GM21447 (cell line): ENCODE data around the gene HAAO.

Experiments
- ATAC-seq: cut with Tn5 transposase; IDR thresholded peaks from one replicate; pipeline ENCODE4 v1.9.1; 2021; ENCODE audit not compliant: unreplicated experiment

Gene HAAO

GRCh38 chr2:42793334-42794270 is 1.2 kb upstream of the HAAO start:
- ATAC-seq: no peak

- no peak for ATAC-seq
Measured at GRCh38 chr2:42792087-42792582, 248 bp downstream of the HAAO start.

DNA sequence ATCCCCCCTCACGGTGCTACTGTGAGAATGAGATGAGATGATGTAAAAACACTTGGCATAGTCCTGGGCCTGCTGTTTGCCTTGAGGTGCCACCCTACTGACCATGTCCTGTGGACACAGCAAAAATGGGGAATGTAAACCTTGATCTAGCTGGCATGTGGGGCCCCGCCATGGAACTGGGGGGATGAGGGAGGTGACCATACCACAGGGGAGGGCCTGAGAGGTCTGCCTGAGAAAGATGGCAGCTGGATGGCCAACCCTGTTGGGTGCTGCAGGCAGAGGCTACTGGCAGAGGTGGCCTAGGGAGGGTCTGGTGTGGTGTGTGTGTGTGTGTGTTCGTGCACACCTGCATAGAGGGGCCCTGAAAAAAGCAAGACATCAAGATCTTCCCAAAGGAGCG is 777 bp downstream of the HAAO start:
- no peak for ATAC-seq

DNA sequence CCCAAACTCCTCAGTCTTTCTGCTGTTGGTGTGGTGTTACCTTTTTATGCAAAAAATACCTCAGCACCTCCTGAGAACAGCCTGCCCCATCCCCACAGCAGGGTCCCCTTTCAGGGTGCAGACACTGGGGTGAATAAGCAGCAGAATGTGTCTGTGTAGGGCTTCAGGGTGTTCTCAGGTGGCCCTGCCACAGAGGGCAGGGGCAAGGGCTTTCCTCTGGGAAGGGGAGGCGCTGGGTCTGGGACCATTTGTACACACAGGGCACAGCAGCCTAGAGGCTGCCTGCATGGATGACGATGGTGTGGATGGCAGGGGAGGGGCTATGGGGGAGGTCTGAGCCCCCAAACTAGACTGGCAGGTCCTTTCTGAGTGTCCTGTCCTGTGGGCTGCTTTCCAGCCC is 2.6 kb downstream of the HAAO start:
- no peak for ATAC-seq

DNA sequence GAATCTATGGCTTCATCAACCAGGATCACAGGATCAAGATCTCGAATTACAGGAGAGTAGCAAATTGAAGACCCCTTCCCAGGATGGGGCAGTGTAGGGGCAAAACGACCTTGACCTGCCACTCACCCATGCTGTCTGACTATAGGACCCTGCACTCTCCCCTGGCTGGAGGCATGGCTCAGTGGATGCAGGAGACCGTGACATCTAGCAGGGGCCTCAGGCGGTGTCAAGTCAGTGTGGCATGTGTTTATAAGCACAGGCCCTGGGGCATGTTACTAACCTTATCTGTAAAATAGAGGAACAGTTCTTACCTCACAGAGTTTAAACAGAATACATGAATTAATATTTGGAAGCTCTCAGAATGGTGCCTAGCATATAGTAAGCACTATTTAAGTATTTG is 3.5 kb downstream of the HAAO start:
- no peak for ATAC-seq

GRCh38 chr2:42788478-42788793 is 3.9 kb downstream of the HAAO start:
- ATAC-seq: no peak

- ATAC-seq: no peak
Measured at GRCh38 chr2:42787788-42788477, 4.5 kb downstream of the HAAO start.

DNA sequence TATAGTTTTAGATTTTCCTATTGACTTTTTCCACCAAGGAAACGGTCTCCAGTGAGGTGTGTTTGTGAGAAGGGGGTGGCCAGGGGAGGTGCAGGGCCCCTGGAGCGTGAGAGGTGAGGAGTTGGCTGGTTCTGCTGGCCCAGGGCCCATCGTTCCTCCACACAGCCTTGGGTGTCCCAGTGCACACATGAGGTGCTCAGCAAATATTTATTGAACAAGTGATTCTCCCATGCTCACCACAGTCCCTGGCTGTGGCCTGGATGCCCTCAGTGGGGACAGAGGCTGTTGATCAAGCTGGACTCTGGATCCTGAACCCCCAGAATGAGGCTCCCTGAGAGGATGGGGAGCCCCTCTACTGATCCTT is 5.0 kb downstream of the HAAO start:
- no peak for ATAC-seq

DNA sequence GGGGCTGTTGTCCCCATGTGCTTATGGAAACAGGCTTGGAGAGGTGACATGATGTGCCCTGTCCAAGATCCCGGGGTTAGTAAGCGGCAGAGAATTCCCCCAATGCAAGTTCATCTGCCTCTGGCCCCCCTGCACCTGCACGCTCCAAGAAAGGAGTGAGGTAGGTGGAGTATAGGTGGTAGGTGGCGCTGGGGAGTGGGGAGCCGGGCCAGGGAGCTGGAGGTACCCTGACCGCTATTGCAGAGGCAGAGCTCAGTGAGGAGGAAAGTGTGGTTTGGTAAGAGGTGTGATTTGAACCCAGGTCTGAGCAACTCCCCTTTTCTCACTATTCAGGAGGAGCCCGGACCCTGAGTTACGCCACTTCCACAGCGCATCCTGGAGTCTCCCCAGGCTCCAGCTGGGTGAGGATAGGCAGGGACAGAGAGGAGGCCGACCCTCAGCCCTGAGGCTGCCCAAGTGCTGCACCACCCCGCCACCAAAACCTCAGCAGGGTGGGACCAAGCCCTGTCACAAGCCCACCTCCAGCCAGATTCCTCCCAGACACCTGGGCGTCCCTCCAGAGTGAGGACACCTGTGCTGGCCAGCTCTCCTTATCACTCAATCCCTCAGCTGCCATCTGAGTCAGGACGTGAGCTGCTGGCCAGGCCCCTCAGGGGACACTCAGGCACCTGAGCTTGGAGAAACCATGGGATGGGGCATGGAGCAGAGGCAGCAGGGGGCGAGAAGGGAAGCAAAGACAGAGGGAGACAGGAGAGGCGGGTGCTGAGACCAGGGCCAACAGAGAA is 5.6 kb downstream of the HAAO start:
- ATAC-seq: no peak

DNA sequence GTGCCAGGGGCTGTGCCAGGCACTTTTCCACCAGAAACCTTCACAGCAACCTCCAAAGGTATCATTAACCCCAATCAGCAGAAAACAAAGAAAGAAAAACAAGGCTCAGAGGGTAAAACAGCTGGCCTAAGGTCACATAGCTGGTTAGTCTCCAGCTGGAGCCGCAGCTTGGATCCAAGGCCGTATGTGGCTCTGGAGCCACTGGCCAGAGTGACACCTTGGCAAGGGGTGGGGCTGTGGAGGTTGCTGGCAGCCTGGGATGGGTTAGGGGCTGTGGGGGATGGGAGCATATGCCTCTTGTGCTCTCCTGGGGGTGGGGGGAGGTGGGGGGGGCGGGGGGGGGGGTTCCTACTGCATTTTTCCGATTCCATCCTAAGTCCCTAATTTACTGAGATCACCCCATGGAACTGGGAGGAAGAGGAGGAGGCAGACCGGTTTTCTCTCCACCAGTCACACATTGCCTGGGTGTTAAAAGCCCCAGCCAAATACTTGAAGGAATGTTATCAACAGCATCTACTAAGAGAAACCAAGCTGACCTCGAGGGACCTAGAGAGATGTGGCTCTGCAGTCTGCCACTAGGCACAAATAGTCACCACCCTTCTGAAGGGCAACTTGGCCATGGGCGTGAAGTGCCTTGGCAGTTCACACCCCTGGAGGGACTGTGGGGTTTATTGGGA is 8.0 kb downstream of the HAAO start:
- no peak for ATAC-seq

GRCh38 chr2:42783511-42783910 is 8.9 kb downstream of the HAAO start:
- no peak for ATAC-seq

GRCh38 chr2:42781181-42781580 is 11.2 kb downstream of the HAAO start:
- ATAC-seq: no peak

- ATAC-seq: no peak
Measured at GRCh38 chr2:42777883-42778805, 14.2 kb downstream of the HAAO start.

- no peak for ATAC-seq
Measured at GRCh38 chr2:42775810-42776209, 16.6 kb downstream of the HAAO start.

DNA sequence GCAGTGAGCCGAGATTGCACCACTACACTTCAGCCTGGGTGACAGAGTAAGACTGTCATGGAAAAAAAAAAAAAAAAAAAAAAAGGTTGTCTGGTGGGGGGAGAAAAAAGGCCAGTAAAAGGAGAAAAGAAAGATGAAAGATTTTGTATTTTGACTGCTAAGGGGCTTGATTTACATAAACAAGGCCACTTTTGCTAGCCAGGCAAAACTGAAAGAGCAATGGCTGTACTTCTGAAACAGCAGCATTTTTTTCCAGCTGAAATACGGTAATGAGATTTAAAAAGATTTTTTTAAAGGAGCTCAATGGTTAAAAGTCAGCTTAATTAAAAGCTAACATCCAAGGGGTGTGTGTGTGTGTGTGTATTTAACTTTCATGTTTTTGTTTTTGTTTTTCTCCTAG is 17.2 kb downstream of the HAAO start:
- ATAC-seq: peak; percentile 67

DNA sequence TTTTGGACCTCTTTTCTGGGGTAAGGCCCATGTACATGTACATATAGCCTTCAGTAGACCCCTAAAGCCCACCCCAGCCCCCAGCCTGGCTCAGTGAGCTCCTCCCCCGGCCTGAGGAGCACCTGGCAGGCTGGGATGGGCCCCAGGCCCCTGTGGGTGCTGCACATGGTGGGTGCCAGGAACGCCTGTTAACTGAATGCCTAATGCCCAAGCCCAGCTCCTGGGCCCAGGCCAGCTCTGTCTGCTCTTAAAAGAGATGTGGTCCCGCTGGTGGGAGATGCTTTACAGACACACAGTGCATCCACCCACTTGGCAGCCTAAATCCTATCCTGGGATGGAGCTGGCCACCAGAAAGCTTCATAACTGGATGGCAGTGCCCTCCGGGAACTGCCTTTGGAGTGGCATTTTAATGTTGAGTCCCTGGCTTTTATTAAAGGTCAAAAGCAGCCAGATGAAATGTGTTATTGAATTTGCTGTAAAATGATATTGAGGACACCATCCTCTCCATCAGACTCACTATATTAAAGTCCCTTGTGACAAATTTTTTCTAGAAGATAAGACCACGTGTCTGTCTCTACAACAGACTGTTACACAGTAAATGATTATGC is 20.7 kb downstream of the HAAO start:
- ATAC-seq: no peak

DNA sequence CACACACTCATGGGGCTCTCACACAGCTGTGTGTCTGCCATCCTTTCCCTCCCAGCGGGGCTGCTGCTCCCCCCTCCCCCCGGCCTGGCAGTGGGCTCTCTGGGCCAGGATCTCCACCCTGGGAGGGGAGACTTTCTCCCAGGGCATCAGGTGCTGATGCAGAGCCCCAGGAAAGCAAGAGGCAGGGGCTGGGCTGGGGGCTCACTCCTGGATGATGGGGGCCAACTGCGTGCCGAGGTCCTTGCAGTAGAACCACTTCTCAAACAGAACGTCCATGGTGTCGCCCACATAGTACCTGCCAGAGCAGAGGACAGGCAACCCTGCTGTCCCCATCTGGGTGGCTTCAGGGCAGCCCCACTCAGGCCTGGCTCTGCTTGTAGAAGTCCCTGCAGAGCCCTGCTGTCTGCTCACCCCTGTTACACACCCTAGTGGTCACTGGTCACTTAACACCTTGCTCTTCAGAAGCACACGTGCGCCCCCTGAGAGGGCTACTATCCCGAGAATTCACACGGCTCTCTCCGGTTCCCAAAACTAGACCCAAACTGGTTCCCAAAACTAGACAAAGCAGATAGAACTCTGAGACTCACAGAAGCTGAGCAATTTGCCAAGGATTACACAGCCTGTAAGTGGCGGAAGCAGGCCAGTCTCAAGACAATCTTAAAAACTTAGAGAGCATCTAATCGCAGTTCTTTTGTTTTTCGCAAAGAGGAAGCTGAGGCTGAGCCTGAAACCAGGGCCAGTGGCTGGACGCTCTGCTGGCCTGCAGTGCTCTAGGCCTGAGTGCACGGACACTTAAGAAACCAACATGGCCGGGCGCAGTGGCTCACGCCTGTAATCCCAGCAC is 21.9 kb downstream of the HAAO start:
- peak; percentile 54 for ATAC-seq

- ATAC-seq: no peak
Measured at GRCh38 chr2:42769583-42770287, 22.6 kb downstream of the HAAO start.
